GM12873 (cell line): ENCODE measurements around the gene GABARAPL1.

ENCODE experiments used
- CTCF ChIP-seq: IDR thresholded peaks from 2 replicates; pipeline ENCODE4 v1.5.1; 2012; ENCODE audit warnings: low read depth, mild to moderate bottlenecking, moderate library complexity, low read length, control low read depth; ENCODE audit not compliant: insufficient read depth; ENCODE audit errors: missing control alignments

The GABARAPL1 gene

GRCh38 chr12:10241727-10242126 lies 29.1 kb downstream of the GABARAPL1 start:
- TF ChIP-seq CTCF: no peak

GRCh38 chr12:10242539-10242938 lies 29.9 kb downstream of the GABARAPL1 start:
- TF ChIP-seq CTCF: no peak

- TF ChIP-seq CTCF: no peak
Observed at GRCh38 chr12:10243818-10244520, 31.3 kb downstream of the GABARAPL1 start.

GRCh38 chr12:10247436-10248058 lies 34.9 kb downstream of the GABARAPL1 start:
- no peak for TF ChIP-seq CTCF

- no peak for TF ChIP-seq CTCF
Observed at GRCh38 chr12:10249690-10250455, 37.2 kb downstream of the GABARAPL1 start.

- TF ChIP-seq CTCF: no peak
Observed at GRCh38 chr12:10251669-10252068, 39.0 kb downstream of the GABARAPL1 start.

GRCh38 chr12:10252201-10252600 lies 39.5 kb downstream of the GABARAPL1 start:
- no peak for TF ChIP-seq CTCF
